Smooth muscle cell of the coronary artery (primary cell): ENCODE results near the gene PTGES3L. TPM values are rescaled to one million over a fixed set of nuclear protein-coding genes. Genes with fewer than 3 reads are reported as not detected.

ENCODE experiments used
- total RNA-seq: library from RNA; depleted of rRNA; stranded (reverse); fragments of >200 nt; gene quantifications from 2 replicates; pipeline ENCODE4 v1.2.3, GENCODE V29; 2014; ENCODE audit warnings: low replicate concordance

The PTGES3L gene
- 1.1 TPM in 1 of 2 replicates, not detected in the other for total RNA-seq

GRCh38 chr17:42979511-42980273 lies at the start of gene PTGES3L:
Gene PTGES3L, minus strand, starts transcription at chr17:42980080. Its CDS starts 27 bp downstream, at chr17:42980053.

DNA sequence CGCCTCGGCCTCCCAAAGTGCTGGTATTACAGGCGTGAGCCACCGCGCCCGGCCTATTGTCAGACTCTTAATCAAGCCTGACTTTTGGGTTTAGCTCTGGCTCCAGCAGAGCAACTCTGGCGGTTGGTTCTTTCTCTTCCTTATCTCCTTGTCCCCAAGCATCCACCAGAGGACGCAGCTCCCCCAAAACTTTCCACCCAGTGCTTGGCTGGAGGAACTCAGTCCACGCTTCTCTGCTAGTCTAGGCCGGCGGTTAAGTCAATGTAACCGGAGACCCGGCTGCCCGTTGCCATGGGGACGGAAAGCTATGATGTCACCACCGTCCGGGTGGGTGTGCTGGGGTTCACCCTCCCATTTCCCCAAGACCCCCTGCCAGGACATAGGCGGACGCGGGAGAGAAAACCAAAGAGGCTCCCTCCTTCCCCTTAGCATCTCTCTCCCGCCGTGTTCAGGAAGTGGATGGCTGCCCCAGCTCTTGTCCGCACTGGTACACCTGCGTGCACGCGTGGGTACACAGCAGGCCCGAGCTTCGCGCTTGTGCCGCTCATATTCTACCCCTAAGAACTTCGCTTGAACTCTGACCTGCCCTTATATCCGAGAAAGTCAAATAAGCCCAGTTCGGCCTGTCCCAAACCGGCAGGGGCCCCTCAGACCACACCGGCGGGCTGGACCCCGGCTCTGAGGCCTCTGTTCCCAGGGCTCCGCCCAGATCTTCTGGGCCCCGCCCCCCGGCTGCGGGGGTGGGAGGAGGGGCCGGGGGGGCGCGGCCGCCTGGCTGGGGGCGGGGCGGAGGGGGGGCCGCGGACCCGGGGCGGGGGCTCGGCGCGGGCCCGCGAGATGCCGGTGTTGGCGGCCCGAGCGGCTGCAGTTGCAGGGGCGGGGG lies 44.8 kb upstream of the PTGES3L start, which contains the start of gene RND2:
Gene RND2 (plus strand): TSS at position 825 of the 883 bp plus-strand sequence. CDS start 117 bp downstream, outside the sequence.

DNA sequence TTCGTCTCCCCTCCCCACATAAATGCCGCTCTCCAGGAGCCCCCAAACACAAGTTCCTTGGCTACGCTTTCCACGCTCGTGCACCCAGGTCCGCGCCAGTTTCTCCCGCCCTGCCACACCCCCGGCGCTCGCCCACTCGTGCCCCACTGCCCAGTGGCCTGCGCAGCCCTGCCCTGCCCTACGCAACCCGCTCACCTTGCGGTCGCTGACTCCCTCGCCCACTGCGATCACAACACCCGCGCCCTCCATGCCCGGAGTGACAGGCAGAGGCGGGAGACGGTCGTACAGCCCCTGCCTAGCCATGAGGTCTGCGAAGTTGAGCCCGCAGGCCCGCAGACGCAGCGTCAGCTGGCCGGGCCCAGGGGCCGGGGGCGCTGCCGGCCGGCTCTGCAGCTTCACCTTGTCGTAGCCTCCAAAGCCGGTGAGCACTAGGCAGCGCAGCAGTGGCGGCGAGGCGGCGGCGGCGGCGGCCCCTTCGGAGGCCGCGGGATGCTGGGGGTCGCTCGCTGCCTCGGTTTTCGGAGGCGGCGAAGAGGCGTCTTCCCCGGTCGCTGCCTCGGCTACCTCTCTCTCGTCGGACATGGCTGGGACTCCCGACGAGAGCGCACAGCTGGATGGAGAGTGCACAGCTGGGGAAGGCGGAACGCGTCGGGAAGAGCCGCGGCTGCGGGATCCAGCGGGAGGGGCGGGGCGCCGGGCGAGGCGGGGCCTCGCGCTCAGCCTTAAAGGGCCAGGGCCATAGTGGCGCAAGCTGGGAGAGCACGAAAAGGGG lies 42.0 kb upstream of the PTGES3L start, which contains the start of gene VAT1:
Gene VAT1 (minus strand): TSS at position 645 of the 772 bp plus-strand sequence. CDS start 63 bp downstream, at position 582.

DNA sequence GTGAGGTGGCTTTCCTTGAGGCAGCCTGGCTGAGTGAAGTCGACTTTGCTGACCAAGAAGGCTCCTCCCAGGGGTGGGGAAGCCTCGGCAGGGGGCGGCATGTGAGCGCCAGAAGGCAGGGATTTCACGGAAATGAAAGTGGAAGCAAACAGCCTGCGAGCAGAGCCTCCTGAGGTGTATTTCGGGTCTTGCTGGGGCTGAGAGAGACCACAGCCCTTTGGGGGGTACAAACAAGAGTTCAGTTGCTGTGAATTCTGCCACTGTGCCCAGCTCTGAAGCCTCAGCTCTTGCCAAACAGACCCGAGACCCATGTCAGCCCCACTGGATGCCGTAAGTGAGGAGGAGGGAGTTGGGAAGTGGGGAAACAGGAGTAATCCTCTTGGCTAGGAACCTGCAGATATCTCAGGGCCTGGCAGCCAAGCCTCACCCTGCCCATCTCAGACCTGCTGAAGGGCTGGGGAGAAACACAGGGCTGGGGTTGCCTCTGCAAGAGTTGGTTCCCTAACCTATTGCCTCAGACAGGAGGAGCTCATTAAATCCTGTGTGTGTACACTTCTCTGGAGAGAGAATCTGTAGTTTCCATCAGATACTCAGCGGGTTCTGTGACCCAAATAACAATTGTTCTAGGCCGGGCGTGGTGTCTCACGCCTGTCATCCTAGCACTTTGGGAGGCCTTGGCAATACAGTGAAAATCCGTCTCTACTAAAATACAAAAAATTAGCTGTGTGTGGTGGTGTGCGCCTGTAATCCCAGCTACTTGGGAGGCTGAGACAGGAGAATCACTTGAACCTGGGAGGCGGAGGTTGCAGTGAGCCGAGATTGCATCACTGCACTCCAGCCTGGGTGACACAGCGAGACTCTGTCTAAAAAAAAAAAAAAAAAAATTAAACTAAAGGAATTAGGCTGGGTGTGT lies 27.0 kb upstream of the PTGES3L start, which contains the start of gene IFI35:
Gene IFI35 (plus strand): TSS at position 146 of the 913 bp plus-strand sequence. CDS start 164 bp downstream, at position 310.

GRCh38 chr17:42997984-42998938 lies 18.4 kb upstream of the PTGES3L start, which contains the start of gene RPL27:
Gene RPL27, plus strand, starts transcription at chr17:42998419. Its CDS starts 332 bp downstream, at chr17:42998751.

DNA sequence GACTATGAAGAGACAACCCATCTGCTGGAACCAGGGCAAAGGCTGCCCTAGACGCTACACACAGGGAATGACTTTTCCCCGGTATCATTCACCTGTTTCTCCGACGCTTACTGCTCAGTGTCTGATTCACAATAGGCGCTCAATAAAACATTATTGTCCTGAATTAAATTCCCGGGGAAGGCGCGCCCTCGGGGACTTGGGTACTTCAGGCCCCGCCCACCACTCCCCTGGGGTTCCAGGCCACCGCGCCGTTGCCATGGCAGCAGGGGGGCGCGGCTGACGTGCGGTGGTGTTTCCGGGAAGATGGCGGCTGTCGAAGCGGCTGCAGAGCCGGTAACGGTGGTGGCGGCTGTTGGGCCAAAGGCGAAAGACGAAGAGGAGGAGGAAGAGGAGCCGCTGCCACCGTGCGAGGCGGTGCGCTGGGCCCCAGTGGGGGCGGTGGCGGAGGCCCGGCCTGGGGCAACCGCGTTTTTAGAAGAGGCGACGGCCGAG lies 440 bp upstream of the PTGES3L start, which contains the start of gene RUNDC1:
Gene RUNDC1 (plus strand): TSS at position 292 of the 492 bp plus-strand sequence. CDS start 12 bp downstream, at position 304.

DNA sequence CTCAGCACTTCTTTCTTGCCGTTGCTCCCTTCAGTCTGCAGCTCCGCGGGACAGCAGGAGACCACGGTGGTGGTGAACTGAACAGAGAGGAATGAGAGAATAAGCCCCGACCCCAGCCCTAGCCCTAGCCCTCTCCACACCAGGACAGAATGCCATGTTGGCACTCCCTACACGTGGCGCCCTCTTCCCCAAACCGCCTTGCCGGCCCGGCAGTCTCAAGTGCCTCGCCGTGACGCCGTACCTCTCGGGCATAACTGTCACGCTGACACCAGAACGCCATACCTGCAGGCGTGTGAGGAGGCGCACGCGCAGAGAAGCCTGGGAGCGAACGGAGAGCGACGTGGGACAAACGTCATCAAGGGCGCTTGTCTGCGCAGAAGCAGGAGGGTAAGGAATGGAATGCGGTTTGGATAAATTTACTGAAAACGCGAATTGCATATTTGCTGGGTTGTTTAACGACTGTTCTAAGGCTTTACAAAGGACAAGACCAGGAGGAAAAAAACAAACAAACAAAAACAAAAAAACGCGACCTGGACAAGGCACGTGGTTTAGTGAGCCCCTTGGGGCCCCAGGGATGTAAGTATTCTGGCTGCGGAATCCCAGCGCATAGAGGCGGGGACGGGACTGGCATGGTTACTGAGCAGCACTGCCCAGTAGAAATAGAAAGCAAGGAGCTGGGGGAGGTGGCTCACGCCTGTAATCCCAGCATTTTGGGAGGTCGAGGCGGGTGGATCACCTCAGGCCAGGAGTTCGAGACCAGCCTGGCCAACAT lies 15.5 kb downstream of the PTGES3L start, which contains the start of gene AARSD1:
Gene AARSD1 (minus strand): TSS at position 294 of the 772 bp plus-strand sequence. CDS start 14 bp downstream, at position 280.

Other genes with a start within 250 kb of the PTGES3L start
- 6.7 and 31.2 TPM in 2 replicates for gene EZH1, start 235.0 kb downstream of the PTGES3L start, total RNA-seq
- gene RAMP2, start 218.9 kb downstream of the PTGES3L start, total RNA-seq, result 0.30 TPM in 1 of 2 replicates, not detected in the other
- gene VPS25, start 206.6 kb downstream of the PTGES3L start, total RNA-seq, result 53.2 and 64.7 TPM in 2 replicates
- gene WNK4, start 199.5 kb downstream of the PTGES3L start, total RNA-seq, result 0.12 and 1.6 TPM in 2 replicates
- gene COA3, start 181.4 kb downstream of the PTGES3L start, total RNA-seq, result 61.5 and 63.4 TPM in 2 replicates
- 0.30 TPM in 1 of 2 replicates, not detected in the other for gene CNTD1, start 181.2 kb downstream of the PTGES3L start, total RNA-seq
- gene BECN1, start 155.8 kb downstream of the PTGES3L start, total RNA-seq, result 150 and 195 TPM in 2 replicates
- 32.3 and 68.3 TPM in 2 replicates for gene PSME3, start 146.7 kb downstream of the PTGES3L start, total RNA-seq
- 0.23 and 0.30 TPM in 2 replicates for gene AOC2, start 135.5 kb downstream of the PTGES3L start, total RNA-seq
- gene AOC3, start 128.9 kb downstream of the PTGES3L start, total RNA-seq, result 0.23 and 0.94 TPM in 2 replicates
- not detected in 2 replicates for gene G6PC1, start 79.3 kb downstream of the PTGES3L start, total RNA-seq
- gene AARSD1, start 15.6 kb downstream of the PTGES3L start, total RNA-seq, result 30.8 and 33.9 TPM in 2 replicates
- 10.7 and 12.1 TPM in 2 replicates for gene RUNDC1, start 485 bp upstream of the PTGES3L start, total RNA-seq
- gene RPL27, start 18.3 kb upstream of the PTGES3L start, total RNA-seq, result 1,818 and 2,251 TPM in 2 replicates
- gene IFI35, start 26.7 kb upstream of the PTGES3L start, total RNA-seq, result 17.7 and 20.4 TPM in 2 replicates
- gene VAT1, start 42.3 kb upstream of the PTGES3L start, total RNA-seq, result 139 and 934 TPM in 2 replicates
- gene RND2, start 45.2 kb upstream of the PTGES3L start, total RNA-seq, result 0.53 and 0.82 TPM in 2 replicates
- 3.7 and 5.0 TPM in 2 replicates for gene BRCA1, start 145.3 kb upstream of the PTGES3L start, total RNA-seq
- gene NBR1, start 191.1 kb upstream of the PTGES3L start, total RNA-seq, result 63.5 and 95.2 TPM in 2 replicates
- 1.6 and 2.0 TPM in 2 replicates for gene TMEM106A, start 231.8 kb upstream of the PTGES3L start, total RNA-seq
- not detected in 2 replicates for gene CCDC200, start 248.5 kb upstream of the PTGES3L start, total RNA-seq